ENCODE data around the gene BICD2.

Gene BICD2

DNA sequence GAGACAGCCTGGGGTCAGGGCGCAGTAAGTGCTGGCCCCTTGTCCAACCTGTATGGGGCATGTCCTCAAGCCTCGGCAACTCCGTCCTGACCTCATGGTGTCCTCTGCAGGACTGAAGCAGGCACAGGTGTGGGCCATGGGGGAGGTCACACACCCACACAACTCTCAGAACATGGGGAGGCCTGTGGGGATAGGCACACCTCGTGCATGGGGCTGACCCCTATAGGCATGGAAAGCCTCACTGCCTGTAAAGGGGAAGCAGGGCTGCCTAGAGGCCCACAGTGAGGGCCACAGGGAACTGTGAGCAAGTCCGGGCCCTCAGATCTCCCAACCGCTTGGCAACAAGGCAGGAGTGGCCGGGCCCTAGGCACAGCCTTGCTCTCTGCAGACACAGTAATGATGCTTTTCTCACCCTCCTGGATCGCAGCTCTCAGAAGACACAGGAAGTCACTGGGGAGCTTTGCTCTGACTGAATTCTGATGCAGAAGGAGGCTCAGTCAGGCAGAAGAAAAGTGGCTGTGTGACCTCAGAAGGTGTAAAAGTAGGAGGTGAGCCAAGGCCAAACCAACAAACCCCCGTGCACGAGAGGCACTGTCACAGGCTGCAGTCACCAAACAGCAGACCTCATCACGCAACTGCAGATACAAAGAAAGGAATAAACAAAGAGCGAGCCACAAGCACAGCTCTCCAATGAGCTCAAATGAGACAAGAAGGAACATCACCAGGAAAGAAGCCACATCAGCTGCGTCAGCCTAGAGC, 100.1 kb downstream of the BICD2 start:
- peak; percentile 35 for DNase-seq

DNA sequence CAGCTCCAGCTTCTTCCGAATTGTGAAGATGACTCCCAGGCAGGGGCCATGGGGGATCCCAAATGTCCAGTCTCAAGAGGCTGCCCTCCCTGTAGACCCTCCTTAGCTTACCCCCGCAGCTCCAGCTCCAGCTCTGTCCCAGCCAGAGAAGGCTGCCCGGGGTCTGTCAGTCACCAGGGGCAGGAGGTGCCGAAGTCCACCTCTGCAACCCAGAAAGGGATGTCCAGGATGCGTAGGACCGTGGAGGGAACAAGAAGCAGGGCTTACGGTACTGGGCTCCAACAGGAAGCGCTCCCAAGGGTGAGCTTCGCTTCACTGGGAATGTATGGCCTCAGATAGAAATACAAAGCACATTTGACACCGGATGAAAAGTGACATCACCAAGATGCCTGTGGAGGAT, 100.7 kb downstream of the BICD2 start:
- no peak for DNase-seq

DNA sequence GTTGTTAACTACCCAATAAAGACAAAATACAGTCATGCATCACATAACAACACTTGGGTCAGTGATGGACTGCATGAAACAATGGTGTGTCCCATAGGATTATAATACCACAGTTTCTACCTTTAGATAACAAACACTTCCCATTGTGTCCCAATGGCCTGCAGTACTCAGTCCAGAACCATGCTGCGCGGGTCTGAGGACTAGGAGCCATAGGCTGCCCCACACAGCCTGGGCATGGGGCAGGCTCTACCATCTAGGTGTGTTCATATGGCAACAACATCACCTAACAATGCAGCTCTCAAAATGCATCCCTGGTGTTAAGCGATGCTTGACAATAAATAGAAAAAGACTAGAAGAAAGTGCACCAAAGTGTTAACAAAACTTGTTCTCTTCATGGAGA, 101.5 kb downstream of the BICD2 start:
- DNase-seq = no peak

DNA sequence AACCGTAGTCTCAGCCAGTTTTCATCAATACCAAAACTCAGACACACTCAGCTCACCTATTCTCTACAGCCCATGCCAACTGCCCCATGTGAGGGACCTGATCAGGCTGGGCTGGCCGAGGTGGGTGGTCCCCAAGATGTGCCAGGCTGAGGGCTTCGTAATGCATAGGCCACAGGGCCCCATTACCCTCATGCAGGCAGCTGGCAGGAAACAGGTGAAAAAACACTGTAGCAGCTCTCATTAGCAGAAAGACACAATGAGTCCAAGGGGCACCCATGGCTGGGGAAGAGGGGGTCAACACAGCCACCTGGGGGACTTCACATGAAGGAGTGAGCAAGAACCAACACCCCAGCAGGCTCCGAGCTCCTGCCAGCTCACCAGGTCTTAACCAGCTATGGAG, 102.9 kb downstream of the BICD2 start:
- DNase-seq = no peak

All from activated CD4-positive, alpha-beta T cell treated with anti-CD3 and anti-CD28 coated beads for 48 hours (primary cell).